Esophagus muscularis mucosa (tissue), 3 donors: Measurements from ENCODE around the gene CCDC182.

Experiments
- POLR2A ChIP-seq: fragments of 450-650 bp; IDR thresholded peaks from one replicate; pipeline ENCODE4 v1.6.1; 2017; ENCODE audit warnings: antibody characterized with exemption, moderate library complexity, mild to moderate bottlenecking, low read depth
- POLR2AphosphoS5 ChIP-seq, 2 donors: sonication (generic); formaldehyde crosslinking; IDR thresholded peaks; one replicate each; pipeline ENCODE4 v1.6.1; 2017; ENCODE audit warnings: antibody characterized with exemption in 2 of 2
- TF ChIP-seq, protein P1 (sequence below), 3 experiments: fragments of 200-600 bp in 2 of 3; fragments of 450-650 bp in 1 of 3; sonication (generic) in 2 of 3; IDR thresholded peaks; one replicate each; pipeline ENCODE4 v1.5.1; 2017 to 2019; ENCODE audit warnings: antibody characterized with exemption in 3 of 3, mild to moderate bottlenecking in 2 of 3, moderate library complexity in 1 of 3

DNA sequence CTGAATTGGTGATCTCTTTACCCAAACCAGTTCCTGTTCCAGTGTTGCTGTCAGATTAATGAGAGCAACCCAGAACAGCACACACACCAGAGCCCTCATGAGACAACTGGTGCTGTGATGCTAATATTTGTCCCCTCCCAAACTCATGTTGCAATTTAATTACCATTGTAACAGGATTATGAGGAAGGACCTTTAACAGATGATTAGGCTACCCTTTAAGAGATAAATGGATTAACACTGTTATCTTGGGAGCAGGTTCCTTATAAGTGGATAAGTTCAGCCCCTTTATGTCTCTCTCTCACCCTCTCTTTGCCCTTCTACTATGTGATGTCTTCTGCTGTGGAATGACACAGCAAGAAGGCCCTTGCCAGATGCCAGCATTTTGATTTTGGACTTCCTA, 1.1 kb upstream of the CCDC182 start:
- TF ChIP-seq POLR2A (no peak), POLR2AphosphoS5 (IDR thresholded peaks at IDR 0.05) (no peak)
- TF ChIP-seq, protein P1, sequence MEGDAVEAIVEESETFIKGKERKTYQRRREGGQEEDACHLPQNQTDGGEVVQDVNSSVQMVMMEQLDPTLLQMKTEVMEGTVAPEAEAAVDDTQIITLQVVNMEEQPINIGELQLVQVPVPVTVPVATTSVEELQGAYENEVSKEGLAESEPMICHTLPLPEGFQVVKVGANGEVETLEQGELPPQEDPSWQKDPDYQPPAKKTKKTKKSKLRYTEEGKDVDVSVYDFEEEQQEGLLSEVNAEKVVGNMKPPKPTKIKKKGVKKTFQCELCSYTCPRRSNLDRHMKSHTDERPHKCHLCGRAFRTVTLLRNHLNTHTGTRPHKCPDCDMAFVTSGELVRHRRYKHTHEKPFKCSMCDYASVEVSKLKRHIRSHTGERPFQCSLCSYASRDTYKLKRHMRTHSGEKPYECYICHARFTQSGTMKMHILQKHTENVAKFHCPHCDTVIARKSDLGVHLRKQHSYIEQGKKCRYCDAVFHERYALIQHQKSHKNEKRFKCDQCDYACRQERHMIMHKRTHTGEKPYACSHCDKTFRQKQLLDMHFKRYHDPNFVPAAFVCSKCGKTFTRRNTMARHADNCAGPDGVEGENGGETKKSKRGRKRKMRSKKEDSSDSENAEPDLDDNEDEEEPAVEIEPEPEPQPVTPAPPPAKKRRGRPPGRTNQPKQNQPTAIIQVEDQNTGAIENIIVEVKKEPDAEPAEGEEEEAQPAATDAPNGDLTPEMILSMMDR (IDR thresholded peaks at IDR 0.05) = no peak
